RWPE1 (cell line): ENCODE measurements around the gene DCAF5.

Experiments
- CTCF ChIA-PET: fragments of 350-600 bp; sonication (Branson Sonifier 250); formaldehyde crosslinking; extraction: SDS; loops from one replicate; lab custom pipeline; 2021; lab: Yijun Ruan, JAX
- POLR2A ChIA-PET: fragments of 400-600 bp; formaldehyde crosslinking; extraction: SDS; loops from one replicate; lab custom pipeline; 2020; ENCODE audit warnings: antibody characterized with exemption; ENCODE audit not compliant: low non-redundant PET; lab: Yijun Ruan, JAX
- DNase-seq: peaks from one replicate; pipeline ENCODE4 v3.0.0; 2012; ENCODE audit warnings: low spot score
- H3K27ac ChIP-seq: fragments of 450-650 bp; 2 replicates; pipeline ENCODE4 v1.5.1; 2017
- TF ChIP-seq, protein P1 (sequence below): fragments of 450-650 bp; conservative IDR thresholded peaks from 2 replicates; pipeline ENCODE4 v1.5.1; 2017; ENCODE audit warnings: low read depth, mild to moderate bottlenecking

Gene DCAF5

DNA sequence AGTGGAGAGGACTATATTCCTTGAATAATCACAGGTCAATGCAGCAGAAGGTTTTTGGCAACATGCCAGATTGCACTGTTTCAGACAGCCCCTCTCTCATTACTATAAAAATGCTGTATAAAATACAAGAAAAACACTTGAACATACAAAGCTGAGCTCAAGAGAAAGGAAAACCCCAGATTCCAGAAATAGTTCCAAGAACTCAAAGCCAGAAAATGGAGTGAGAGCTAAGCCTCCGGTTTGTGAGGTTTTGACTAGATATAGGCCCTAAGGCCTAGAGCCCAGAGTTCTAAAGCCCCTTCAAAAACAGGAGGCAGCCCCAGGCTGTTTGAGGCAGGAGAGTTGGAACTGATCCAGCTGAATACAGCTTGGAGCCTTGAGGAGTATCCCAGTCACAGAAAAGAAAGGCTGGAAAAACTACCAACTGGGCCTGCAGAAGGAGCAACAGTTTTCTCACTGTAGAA, 144.5 kb downstream of the DCAF5 start:
- TF ChIP-seq, protein P1, sequence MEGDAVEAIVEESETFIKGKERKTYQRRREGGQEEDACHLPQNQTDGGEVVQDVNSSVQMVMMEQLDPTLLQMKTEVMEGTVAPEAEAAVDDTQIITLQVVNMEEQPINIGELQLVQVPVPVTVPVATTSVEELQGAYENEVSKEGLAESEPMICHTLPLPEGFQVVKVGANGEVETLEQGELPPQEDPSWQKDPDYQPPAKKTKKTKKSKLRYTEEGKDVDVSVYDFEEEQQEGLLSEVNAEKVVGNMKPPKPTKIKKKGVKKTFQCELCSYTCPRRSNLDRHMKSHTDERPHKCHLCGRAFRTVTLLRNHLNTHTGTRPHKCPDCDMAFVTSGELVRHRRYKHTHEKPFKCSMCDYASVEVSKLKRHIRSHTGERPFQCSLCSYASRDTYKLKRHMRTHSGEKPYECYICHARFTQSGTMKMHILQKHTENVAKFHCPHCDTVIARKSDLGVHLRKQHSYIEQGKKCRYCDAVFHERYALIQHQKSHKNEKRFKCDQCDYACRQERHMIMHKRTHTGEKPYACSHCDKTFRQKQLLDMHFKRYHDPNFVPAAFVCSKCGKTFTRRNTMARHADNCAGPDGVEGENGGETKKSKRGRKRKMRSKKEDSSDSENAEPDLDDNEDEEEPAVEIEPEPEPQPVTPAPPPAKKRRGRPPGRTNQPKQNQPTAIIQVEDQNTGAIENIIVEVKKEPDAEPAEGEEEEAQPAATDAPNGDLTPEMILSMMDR: no peak
- DNase-seq: no peak
- ChIA-PET POLR2A (no interaction called here), CTCF (no interaction called here)
- H3K27ac ChIP-seq: no peak overlapping the region

DNA sequence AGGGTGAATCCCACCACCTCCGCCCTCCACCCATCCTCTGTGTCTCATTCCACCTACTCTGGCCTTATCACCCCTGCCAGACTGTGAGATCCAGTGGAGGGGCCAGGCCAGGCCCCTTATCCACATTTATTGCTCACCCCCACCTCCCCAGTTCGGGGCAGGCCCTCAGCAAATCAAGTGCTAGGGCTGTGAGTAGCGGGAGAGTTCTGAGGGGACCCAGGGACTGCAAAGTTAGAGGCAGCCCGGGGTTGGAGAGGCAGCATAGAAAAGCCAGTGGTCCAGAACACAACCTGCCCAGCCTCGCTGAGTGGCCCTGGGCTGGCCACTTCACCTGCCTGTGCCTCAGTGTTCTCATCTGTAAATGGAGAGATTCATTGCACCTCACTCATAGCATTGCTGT, 146.6 kb downstream of the DCAF5 start:
- peak overlapping the region; percentile 59 for H3K27ac ChIP-seq
- ChIA-PET POLR2A (no interaction called here), CTCF (no interaction called here)
- TF ChIP-seq, protein P1: no peak
- DNase-seq: no peak

DNA sequence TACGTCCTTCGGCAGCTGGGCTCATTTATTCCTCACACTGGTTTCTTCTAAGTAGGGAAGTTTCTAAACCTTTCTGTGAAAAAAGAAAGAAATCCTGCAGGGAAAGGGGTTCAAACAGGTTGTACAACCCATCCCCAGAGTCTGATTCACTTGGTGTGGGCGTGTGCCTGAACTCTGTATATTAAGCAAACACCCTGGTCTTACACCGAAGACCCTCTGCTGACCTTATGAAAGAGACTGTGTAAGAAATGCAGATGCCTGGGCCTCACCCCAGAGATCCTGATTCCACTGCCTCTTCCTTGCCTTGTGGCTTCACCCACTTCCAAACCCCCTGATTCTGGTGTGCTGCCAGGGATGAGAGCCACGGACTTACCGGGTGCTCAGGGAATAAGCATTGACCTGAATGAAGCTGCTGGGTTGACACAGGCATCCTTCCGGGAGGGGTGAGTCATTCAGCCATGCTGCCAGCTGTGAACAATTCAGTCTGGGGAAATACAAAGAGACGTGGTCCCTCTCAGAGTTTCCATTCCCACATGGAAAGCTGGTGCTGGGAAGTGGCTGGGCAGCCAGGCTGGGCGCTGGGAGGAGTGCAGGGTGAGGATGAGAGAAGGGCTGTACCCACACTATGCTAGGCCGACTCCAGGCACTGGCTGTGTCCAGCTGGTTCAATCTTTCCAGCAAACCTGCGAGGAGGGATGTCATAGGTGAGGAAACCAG, 147.3 kb downstream of the DCAF5 start:
- H3K27ac ChIP-seq: peak overlapping the region; percentile 59
- TF ChIP-seq, protein P1: no peak
- CTCF ChIA-PET: interaction anchor here (1.1 kb wide), 1 partner anchor 142 kb away, joined by 3 read pairs; no protein-coding TSS in a partner anchor
- POLR2A ChIA-PET: no interaction called here
- peak; percentile 95 for DNase-seq

DNA sequence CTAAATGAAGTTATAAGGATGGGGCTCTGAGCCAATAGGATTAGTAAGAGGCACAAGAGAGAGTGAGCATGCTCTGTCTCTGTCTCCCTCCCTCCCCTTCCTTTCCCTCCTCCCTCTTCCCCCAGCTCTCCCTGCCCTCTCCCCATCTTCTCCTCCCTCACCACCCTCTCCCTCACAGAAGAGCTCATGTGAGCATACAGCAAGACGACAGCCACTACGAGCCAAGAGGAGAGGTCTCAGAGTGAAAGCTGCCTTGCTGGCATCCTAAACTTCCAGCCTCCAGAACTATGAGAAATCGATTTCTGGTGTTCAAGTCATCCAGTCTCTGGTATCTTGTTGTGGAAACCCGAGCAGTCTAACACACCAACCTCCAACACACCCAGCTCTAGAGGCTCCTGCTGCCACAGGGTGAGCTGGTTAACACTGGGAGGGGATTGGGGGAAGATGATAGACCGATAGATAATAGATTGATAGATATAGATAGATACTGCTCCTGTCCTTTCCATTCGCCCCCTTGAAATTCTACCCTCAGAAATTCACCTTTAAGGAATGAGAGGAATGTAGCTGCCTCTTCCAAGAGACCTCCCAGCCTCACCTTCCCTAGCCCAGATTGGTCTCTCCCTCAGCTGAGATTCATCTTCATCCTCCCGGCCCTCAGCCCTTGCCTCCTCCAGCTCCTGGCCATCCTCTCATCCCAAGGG, 148.0 kb downstream of the DCAF5 start:
- TF ChIP-seq, protein P1: no peak
- CTCF ChIA-PET: interaction anchor here (0.6 to 1.1 kb wide), 3 partner anchors 52 to 141 kb away, joined by 3 to 4 read pairs (median 3); no protein-coding TSS in a partner anchor
- peak overlapping the region; percentile 59 for H3K27ac ChIP-seq
- no peak for DNase-seq
- POLR2A ChIA-PET: no interaction called here

GRCh38 chr14:69003626-69004025, 149.3 kb downstream of the DCAF5 start:
- TF ChIP-seq, protein P1: no peak
- ChIA-PET POLR2A (no interaction called here), CTCF (no interaction called here)
- DNase-seq: no peak
- H3K27ac ChIP-seq: no peak overlapping the region

- CTCF ChIA-PET: interaction anchor here (0.6 kb wide), 1 partner anchor 66 kb away, joined by 3 read pairs; no protein-coding TSS in a partner anchor
- no peak for DNase-seq
- POLR2A ChIA-PET: no interaction called here
Measured at GRCh38 chr14:69002069-69002468, 150.8 kb downstream of the DCAF5 start.

More at GRCh38 chr14:69002069-69002468, 150.8 kb downstream of the DCAF5 start:
- TF ChIP-seq, protein P1: no peak
- no peak overlapping the region for H3K27ac ChIP-seq
